KOPT-K1 (cell line): ENCODE measurements around the gene TMEM134.
A peak's percentile ranks its signal among the peaks of the same experiment; 100 is the strongest.

Experiments
- H3K27ac ChIP-seq: fragments of 200-600 bp; sonication (generic); 2 replicates; pipeline ENCODE4 v1.5.1; 2016; ENCODE audit warnings: antibody characterized with exemption, mild to moderate bottlenecking, low read depth, low read length; ENCODE audit not compliant: poor library complexity, severe bottlenecking
- H3K36me3 ChIP-seq: fragments of 200-600 bp; sonication (generic); 2 replicates; pipeline ENCODE4 v1.5.1; 2017; ENCODE audit warnings: antibody characterized with exemption, mild to moderate bottlenecking, low read length, moderate library complexity; ENCODE audit not compliant: insufficient read depth
- H3K9me3 ChIP-seq: fragments of 200-600 bp; sonication (generic); 2 replicates; pipeline ENCODE4 v1.5.1; 2017; ENCODE audit warnings: antibody characterized with exemption, low read length, mild to moderate bottlenecking; ENCODE audit not compliant: insufficient read depth, poor library complexity, severe bottlenecking

Gene TMEM134

GRCh38 chr11:67420646-67421429 is 48.2 kb downstream of the TMEM134 start:
- Histone ChIP-seq H3K9me3 (no peaks in the 10 kb centered on the region), H3K36me3 (no peaks in the 10 kb centered on the region), H3K27ac (peak overlapping the region; percentile 91)

- H3K27ac ChIP-seq: peak overlapping the region; percentile 91
Observed at GRCh38 chr11:67420147-67420645, 48.9 kb downstream of the TMEM134 start.

GRCh38 chr11:67419325-67420049 is 49.6 kb downstream of the TMEM134 start:
- H3K9me3 ChIP-seq: no peaks in the 10 kb centered on the region
- H3K27ac ChIP-seq: peak overlapping the region; percentile 91
- H3K36me3 ChIP-seq: no peaks in the 10 kb centered on the region

More at GRCh38 chr11:67420147-67420645, 48.9 kb downstream of the TMEM134 start:
- Histone ChIP-seq H3K9me3 (no peaks in the 10 kb centered on the region), H3K36me3 (no peaks in the 10 kb centered on the region)

- H3K27ac ChIP-seq: peak overlapping the region; percentile 91
Observed at GRCh38 chr11:67418476-67419281, 50.4 kb downstream of the TMEM134 start.

GRCh38 chr11:67417425-67417824 is 51.6 kb downstream of the TMEM134 start:
- Histone ChIP-seq H3K9me3 (no peaks in the 10 kb centered on the region), H3K27ac (peak overlapping the region; percentile 91), H3K36me3 (no peaks in the 10 kb centered on the region)

More at GRCh38 chr11:67418476-67419281, 50.4 kb downstream of the TMEM134 start:
- no peaks in the 10 kb centered on the region for H3K36me3 ChIP-seq
- no peaks in the 10 kb centered on the region for H3K9me3 ChIP-seq

- Histone ChIP-seq H3K9me3 (no peaks in the 10 kb centered on the region), H3K36me3 (no peaks in the 10 kb centered on the region), H3K27ac (peak overlapping the region; percentile 91)
Observed at GRCh38 chr11:67416416-67417335, 52.4 kb downstream of the TMEM134 start.

- Histone ChIP-seq H3K36me3 (0 out of 2 replicates have a peak, but pooled peaks cover under 1% of the 10 kb centered on the region), H3K9me3 (no peaks in the 10 kb centered on the region), H3K27ac (peak within 1 kb of the TSS; percentile 91)
Observed at GRCh38 chr11:67415501-67416304, 53.3 kb downstream of the TMEM134 start, which contains the start of gene CARNS1. Gene CARNS1, plus strand, starts transcription at chr11:67415678. Its CDS starts 522 bp downstream, at chr11:67416200.

- 0 out of 2 replicates have a peak, but pooled peaks cover 12% of the 10 kb centered on the region for H3K36me3 ChIP-seq
- H3K27ac ChIP-seq: peak overlapping the region; percentile 96
- no peaks in the 10 kb centered on the region for H3K9me3 ChIP-seq
Observed at GRCh38 chr11:67413266-67413849, 55.7 kb downstream of the TMEM134 start.

- Histone ChIP-seq H3K36me3 (peaks cover 17% of the 10 kb centered on the region; the same call in 1 of the 2 replicates), H3K27ac (peak overlapping the region; percentile 96), H3K9me3 (no peaks in the 10 kb centered on the region)
Observed at GRCh38 chr11:67412495-67413179, 56.4 kb downstream of the TMEM134 start.

GRCh38 chr11:67411785-67412152 is 57.3 kb downstream of the TMEM134 start:
- Histone ChIP-seq H3K27ac (peak overlapping the region; percentile 96), H3K36me3 (peaks cover 25% of the 10 kb centered on the region), H3K9me3 (no peaks in the 10 kb centered on the region)
